Measurements from ENCODE around the gene CYTH3.

DNA sequence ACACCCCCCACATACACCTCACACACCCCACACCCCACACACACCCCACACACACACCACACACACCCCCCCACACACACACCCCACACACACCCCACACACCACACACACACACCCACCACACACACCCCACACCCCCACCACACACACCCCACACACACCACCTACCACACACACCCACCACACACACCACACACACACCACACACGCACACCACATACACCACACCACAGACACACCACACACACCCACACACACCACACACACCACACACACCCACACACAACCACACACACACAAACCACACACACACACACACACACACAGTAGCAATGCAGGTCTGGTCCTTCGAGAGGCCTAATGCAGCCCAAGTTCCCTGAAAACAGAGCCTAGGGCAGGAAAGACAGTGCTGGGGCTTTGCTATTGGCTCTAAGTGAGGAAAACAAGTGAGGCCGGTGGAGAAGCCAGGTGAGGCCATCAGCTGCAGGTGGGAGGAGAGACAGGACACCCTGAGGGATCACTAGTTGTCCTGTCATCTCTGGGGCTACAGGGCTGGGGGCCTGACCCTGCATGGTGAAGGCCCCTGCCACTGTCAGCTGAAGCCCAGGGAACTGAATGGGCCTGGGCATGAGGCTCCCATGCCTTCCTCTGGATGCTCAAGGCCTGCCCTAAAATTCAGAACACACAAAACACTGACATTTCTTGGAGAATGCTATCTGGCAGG is 92.6 kb downstream of the CYTH3 start:
- TF ChIP-seq, protein P1, sequence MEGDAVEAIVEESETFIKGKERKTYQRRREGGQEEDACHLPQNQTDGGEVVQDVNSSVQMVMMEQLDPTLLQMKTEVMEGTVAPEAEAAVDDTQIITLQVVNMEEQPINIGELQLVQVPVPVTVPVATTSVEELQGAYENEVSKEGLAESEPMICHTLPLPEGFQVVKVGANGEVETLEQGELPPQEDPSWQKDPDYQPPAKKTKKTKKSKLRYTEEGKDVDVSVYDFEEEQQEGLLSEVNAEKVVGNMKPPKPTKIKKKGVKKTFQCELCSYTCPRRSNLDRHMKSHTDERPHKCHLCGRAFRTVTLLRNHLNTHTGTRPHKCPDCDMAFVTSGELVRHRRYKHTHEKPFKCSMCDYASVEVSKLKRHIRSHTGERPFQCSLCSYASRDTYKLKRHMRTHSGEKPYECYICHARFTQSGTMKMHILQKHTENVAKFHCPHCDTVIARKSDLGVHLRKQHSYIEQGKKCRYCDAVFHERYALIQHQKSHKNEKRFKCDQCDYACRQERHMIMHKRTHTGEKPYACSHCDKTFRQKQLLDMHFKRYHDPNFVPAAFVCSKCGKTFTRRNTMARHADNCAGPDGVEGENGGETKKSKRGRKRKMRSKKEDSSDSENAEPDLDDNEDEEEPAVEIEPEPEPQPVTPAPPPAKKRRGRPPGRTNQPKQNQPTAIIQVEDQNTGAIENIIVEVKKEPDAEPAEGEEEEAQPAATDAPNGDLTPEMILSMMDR (IDR thresholded peaks at IDR 0.05; ENCODE audit: poor library complexity), result no peak
- no peak for TF ChIP-seq EZH2 (IDR thresholded peaks at IDR 0.05; ENCODE audit: borderline replicate concordance)

All from hepatocyte (in vitro differentiated cells).